Endothelial cell of umbilical vein (primary cell): Measurements from ENCODE around the gene TPBG. TPM values are rescaled to one million over a fixed set of nuclear protein-coding genes. Genes with fewer than 3 reads are reported as not detected.

Source experiments
- BruUV-seq: library from RNA; stranded (reverse); fragments of 400-500 nt; replicated peaks from 2 replicates; lab custom pipeline; 2021; lab: Mats Ljungman, UMichigan
- CTCF ChIA-PET: fragments of 300-600, 350-600 bp; sonication (Branson Sonifier 250); formaldehyde crosslinking; loops from one replicate; lab custom pipeline; 2021; ENCODE audit warnings: antibody characterized with exemption, inconsistent platforms; lab: Charles Lee
- POLR2A ChIA-PET: fragments of 300-600, 350-600 bp; sonication (Branson Sonifier 250); formaldehyde crosslinking; loops from one replicate; lab custom pipeline; 2021; ENCODE audit warnings: antibody characterized with exemption, inconsistent platforms; lab: Charles Lee
- DNase-seq: peaks from one replicate; pipeline ENCODE4 v3.0.0-alpha.2; 2011; ENCODE audit warnings: low read depth, low spot score
- FAIRE-seq: peaks from 2 replicates; lab custom pipeline; 2011; peaks lifted over from hg19 to GRCh38; lab: Jason Lieb, UNC
- H2AFZ ChIP-seq: 2 replicates; pipeline ENCODE4 v1.6.0; 2012; ENCODE audit warnings: low read depth, low read length, control low read depth, inconsistent platforms
- H3K27ac ChIP-seq: 2 replicates; pipeline ENCODE4 v1.5.1; 2011; ENCODE audit warnings: low read depth, mild to moderate bottlenecking, control low read depth, low read length, moderate library complexity; ENCODE audit not compliant: insufficient read depth
- H3K27me3 ChIP-seq, 2 experiments: 2 replicates each; pipeline versions ENCODE4 v1.6.0 to v1.6.1; 2011; ENCODE audit warnings: low read length in 2 of 2, mixed read lengths in 1 of 2; ENCODE audit not compliant: control insufficient read depth in 2 of 2, insufficient read depth in 2 of 2
- H3K36me3 ChIP-seq, 2 experiments: 2 replicates in 1 of 2; 3 replicates in 1 of 2; pipeline ENCODE4 v1.5.1; 2011; ENCODE audit warnings: low read length in 2 of 2, mild to moderate bottlenecking in 1 of 2, moderate library complexity in 1 of 2; ENCODE audit not compliant: control insufficient read depth in 2 of 2, insufficient read depth in 2 of 2; ENCODE audit errors: extremely low read depth in 1 of 2
- H3K4me1 ChIP-seq: 3 replicates; pipeline ENCODE4 v1.5.1; 2011; ENCODE audit warnings: mild to moderate bottlenecking, low read length; ENCODE audit not compliant: control insufficient read depth, insufficient read depth; ENCODE audit errors: extremely low read depth
- H3K4me2 ChIP-seq: 2 replicates; pipeline ENCODE4 v1.6.1; 2011; ENCODE audit warnings: low read length, control low read depth, mixed read lengths; ENCODE audit not compliant: insufficient read depth
- H3K4me3 ChIP-seq, 3 experiments: fragments of 200-600 bp in 1 of 3; sonication (generic), shearing (Covaris generic) in 1 of 3; replicated peaks in 1 of 3; 2 replicates each; pipeline ENCODE4 v1.5.1; 2011 to 2016; ENCODE audit warnings: control low read depth in 3 of 3, low read length in 3 of 3, mild to moderate bottlenecking in 2 of 3, inconsistent platforms in 1 of 3, low read depth in 1 of 3, moderate library complexity in 1 of 3; ENCODE audit not compliant: insufficient read depth in 1 of 3
- H3K79me2 ChIP-seq: 2 replicates; pipeline ENCODE4 v1.6.0; 2012; ENCODE audit warnings: low read length, inconsistent platforms; ENCODE audit not compliant: control insufficient read depth, insufficient read depth
- H3K9ac ChIP-seq: replicated peaks from 2 replicates; pipeline ENCODE3; 2011; ENCODE audit warnings: low read length, control low read depth; ENCODE audit not compliant: insufficient read depth; ENCODE audit errors: extremely low read depth
- H3K9me1 ChIP-seq: replicated peaks from 3 replicates; pipeline ENCODE4 v1.6.0; 2011; ENCODE audit warnings: mild to moderate bottlenecking, low read length; ENCODE audit not compliant: control insufficient read depth, insufficient read depth; ENCODE audit errors: extremely low read depth
- H3K9me3 ChIP-seq: replicated peaks from 2 replicates; pipeline ENCODE4 v1.5.1; 2012; ENCODE audit warnings: low read length, inconsistent platforms; ENCODE audit not compliant: control insufficient read depth, insufficient read depth
- H4K20me1 ChIP-seq: replicated peaks from 2 replicates; pipeline ENCODE3; 2011; ENCODE audit warnings: mild to moderate bottlenecking, low read length; ENCODE audit not compliant: control insufficient read depth, insufficient read depth; ENCODE audit errors: extremely low read depth
- CTCF ChIP-seq, 2 donors: IDR thresholded peaks; 1 replicate in 1 of 2; 2 replicates in 1 of 2; pipeline ENCODE4 v1.5.1; 2011; ENCODE audit warnings: low read length in 2 of 2, mild to moderate bottlenecking in 2 of 2, moderate library complexity in 2 of 2, control low read depth in 1 of 2, inconsistent platforms in 1 of 2, low read depth in 1 of 2; ENCODE audit not compliant: insufficient read depth in 1 of 2; ENCODE audit errors: extremely low read depth in 1 of 2
- EZH2 ChIP-seq: IDR thresholded peaks from 2 replicates; pipeline ENCODE4 v1.6.1; 2012; ENCODE audit warnings: borderline replicate concordance, low read depth, mild to moderate bottlenecking, moderate library complexity, low read length, inconsistent platforms; ENCODE audit not compliant: severe bottlenecking
- FOS ChIP-seq: IDR thresholded peaks from 2 replicates; pipeline ENCODE4 v1.6.1; 2011; ENCODE audit warnings: mild to moderate bottlenecking, low read length, moderate library complexity, borderline replicate concordance; ENCODE audit not compliant: insufficient read depth
- GATA2 ChIP-seq: IDR thresholded peaks from 2 replicates; pipeline ENCODE4 v1.7.0; 2011; ENCODE audit warnings: low read depth, mild to moderate bottlenecking, moderate library complexity, mixed read lengths, low read length; ENCODE audit not compliant: insufficient read length, insufficient read depth
- JUN ChIP-seq: IDR thresholded peaks from 2 replicates; pipeline ENCODE4 v1.6.1; 2011; ENCODE audit warnings: borderline replicate concordance, low read depth; ENCODE audit not compliant: insufficient read length, insufficient read depth
- MAX ChIP-seq: IDR thresholded peaks from 2 replicates; pipeline ENCODE4 v1.6.1; 2011; ENCODE audit not compliant: insufficient read depth, insufficient read length
- MYC ChIP-seq: IDR thresholded peaks from one replicate; pipeline ENCODE4 v1.6.1; 2011; ENCODE audit warnings: mild to moderate bottlenecking, low read depth, low read length
- POLR2A ChIP-seq: IDR thresholded peaks from 2 replicates; pipeline ENCODE4 v1.6.1; 2012; ENCODE audit warnings: low read depth, mild to moderate bottlenecking, control low read depth, low read length
- POLR2AphosphoS5 ChIP-seq: IDR thresholded peaks from 2 replicates; pipeline ENCODE4 v1.6.1; 2012; ENCODE audit warnings: low read depth, mild to moderate bottlenecking, control low read depth, low read length, moderate library complexity; ENCODE audit not compliant: insufficient read depth
- dilution Hi-C: fragments of 300-500 bp; cut with MboI; formaldehyde crosslinking; loops from one replicate; pipeline ENCODE4 v1.15.0; 2019; ENCODE audit warnings: low sequenced_read_pairs; ENCODE audit not compliant: extremely low pct_ligation_motif_present
- intact Hi-C: fragments of 100-400 bp; cut with micrococcal nuclease; formaldehyde crosslinking; loops from one replicate; pipeline ENCODE4 v1.10.0; 2022
- polyA plus RNA-seq, 4 experiments: library from polyadenylated mRNA; depleted of rRNA in 3 of 4; stranded (reverse) in 3 of 4; unstranded in 1 of 4; fragments of >200 nt; gene quantifications; 2 replicates each; pipeline versions ENCODE4 v1.2.1 to v1.2.3, GENCODE V29; 2011 to 2012; ENCODE audit warnings: missing spikeins in 1 of 4
- total RNA-seq: library from RNA; stranded (reverse); gene quantifications from 2 replicates; pipeline ENCODE4 v1.2.3, GENCODE V29; 2021

Gene TPBG
- total and polyA plus RNA-seq, 2 donors (not counting 3 experiments of a cell fraction or from before 2014, with no cell fraction given) = 7.5 to 9.0 TPM

GRCh38 chr6:82362144-82362543 lies 1.5 kb upstream of the TPBG start:
- no peaks in the 10 kb centered on the region for H3K9me3 ChIP-seq
- no TSS peak for BruUV-seq
- no peaks in the 10 kb centered on the region for H4K20me1 ChIP-seq
- intact Hi-C loops (loop anchor here (5.0 to 10.0 kb wide), 3 partner anchors 90 to 833 kb away; partner anchors contain the start of genes IBTK, PGM3 and RWDD2A), dilution Hi-C loops (no loop called here)
- FAIRE-seq = no peak
- H3K4me2 ChIP-seq = no peak overlapping the region
- no peak overlapping the region for H3K4me3 ChIP-seq
- ChIA-PET POLR2A (no interaction called here), CTCF (interaction anchor here (1.1 to 2.2 kb wide), 4 partner anchors 10 to 706 kb away, joined by 3 to 5 read pairs (median 4); partner anchors contain the start of genes DOP1A and UBE3D)
- no peaks in the 10 kb centered on the region for H3K9me1 ChIP-seq
- DNase-seq = no peak
- peaks cover 18 to 26% of the 10 kb centered on the region in 2 experiments for H3K27me3 ChIP-seq
- H3K27ac ChIP-seq = no peak overlapping the region
- H3K9ac ChIP-seq = no peak overlapping the region
- no peaks in the 10 kb centered on the region for H3K79me2 ChIP-seq
- no peaks in the 10 kb centered on the region for H3K36me3 ChIP-seq
- H3K4me1 ChIP-seq = peaks cover 4% of the 10 kb centered on the region
- H2AFZ ChIP-seq = no peak overlapping the region
- TF ChIP-seq MYC = no peak
- TF ChIP-seq POLR2AphosphoS5 = no peak
- TF ChIP-seq MAX = no peak
- TF ChIP-seq JUN = no peak
- no peak for TF ChIP-seq EZH2
- no peak for TF ChIP-seq CTCF (IDR thresholded peaks at IDR 0.05; ENCODE audit: extremely low read depth in 1 of 2, insufficient read depth in 1 of 2, low read depth in 1 of 2, low read length in 2 of 2)
- no peak for TF ChIP-seq POLR2A
- TF ChIP-seq GATA2 = no peak
- TF ChIP-seq FOS = no peak
